Osteoblast (primary cell): ENCODE data around the gene SMIM11. TPM values are rescaled to one million over a fixed set of nuclear protein-coding genes. Genes with fewer than 3 reads are reported as not detected.

Experiments used
- DNase-seq: peaks from one replicate; pipeline ENCODE4 v3.0.0; 2011; ENCODE audit warnings: low spot score, mixed read lengths; ENCODE audit not compliant: insufficient read length; ENCODE audit errors: missing footprints
- H2AFZ ChIP-seq: 2 replicates; pipeline ENCODE4 v1.6.0; 2011; ENCODE audit warnings: mild to moderate bottlenecking, low read length
- H3K27ac ChIP-seq: 2 replicates; pipeline ENCODE4 v1.5.1; 2011; ENCODE audit warnings: mild to moderate bottlenecking, low read depth, low read length, moderate library complexity
- H3K27me3 ChIP-seq: 2 replicates; pipeline ENCODE4 v1.6.0; 2012; ENCODE audit warnings: mild to moderate bottlenecking, control low read depth, inconsistent platforms, low read length, moderate library complexity; ENCODE audit not compliant: insufficient read depth
- H3K36me3 ChIP-seq: 2 replicates; pipeline ENCODE4 v1.5.1; 2011; ENCODE audit warnings: mild to moderate bottlenecking, low read length, control low read depth, moderate library complexity; ENCODE audit not compliant: insufficient read depth
- H3K4me1 ChIP-seq: 2 replicates; pipeline ENCODE4 v1.5.1; 2011; ENCODE audit warnings: mild to moderate bottlenecking, low read length, control low read depth, moderate library complexity; ENCODE audit not compliant: insufficient read depth
- H3K4me2 ChIP-seq: 2 replicates; pipeline ENCODE4 v1.6.0; 2011; ENCODE audit warnings: mild to moderate bottlenecking, low read length; ENCODE audit not compliant: insufficient read depth
- H3K4me3 ChIP-seq: fragments of 200-600 bp; sonication (generic); 3 replicates; pipeline ENCODE4 v1.5.1; 2012; ENCODE audit warnings: mild to moderate bottlenecking, low read length, inconsistent platforms; ENCODE audit not compliant: insufficient read depth
- H3K79me2 ChIP-seq: 2 replicates; pipeline ENCODE4 v1.6.0; 2012; ENCODE audit warnings: mild to moderate bottlenecking, low read length, control low read depth, inconsistent platforms; ENCODE audit not compliant: insufficient read depth
- H3K9me3 ChIP-seq: 2 replicates; pipeline ENCODE4 v1.5.1; 2011; ENCODE audit warnings: low read depth, low read length, control low read depth
- H4K20me1 ChIP-seq: 2 replicates; pipeline ENCODE4 v1.6.0; 2012; ENCODE audit warnings: mild to moderate bottlenecking, low read length, control low read depth; ENCODE audit not compliant: insufficient read depth
- CTCF ChIP-seq: IDR thresholded peaks from 2 replicates; pipeline ENCODE4 v1.5.1; 2011; ENCODE audit warnings: mild to moderate bottlenecking, low read depth, low read length, moderate library complexity; ENCODE audit errors: extremely low read depth
- total RNA-seq: library from RNA; depleted of rRNA; stranded (reverse); fragments of >200 nt; gene quantifications from 2 replicates; pipeline ENCODE4 v1.2.3, GENCODE V29; 2012

SMIM11 gene
- total RNA-seq, 1 donor = 18.5 TPM

DNA sequence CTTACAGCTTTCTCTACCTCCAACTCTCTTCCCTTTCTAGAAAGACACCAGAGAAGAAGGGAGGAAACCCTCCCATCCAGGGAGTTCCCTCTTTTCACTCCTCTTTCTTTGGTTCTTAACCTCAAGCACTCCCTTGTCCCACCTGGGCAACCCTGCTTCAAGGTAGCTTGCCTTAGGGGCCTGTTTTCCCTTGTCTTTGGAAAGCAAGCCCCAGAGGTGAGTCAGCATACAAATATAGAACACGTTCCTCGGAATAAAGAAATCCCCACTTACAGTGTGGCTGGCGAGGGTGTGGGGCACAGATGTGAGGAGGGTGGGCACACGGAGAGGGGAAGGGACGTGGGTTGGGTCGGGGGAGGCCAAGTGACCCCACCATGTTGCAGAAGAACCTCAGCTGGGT lies 37.6 kb upstream of the SMIM11 start:
- no peaks in the 10 kb centered on the region for H3K79me2 ChIP-seq
- DNase-seq = peak; percentile 43
- no peak overlapping the region for H3K4me3 ChIP-seq
- H3K4me2 ChIP-seq = no peak overlapping the region
- peaks cover 28% of the 10 kb centered on the region for H3K4me1 ChIP-seq
- no peaks in the 10 kb centered on the region for H3K9me3 ChIP-seq
- no peaks in the 10 kb centered on the region for H4K20me1 ChIP-seq
- no peak for TF ChIP-seq CTCF
- no peak overlapping the region for H2AFZ ChIP-seq
- no peaks in the 10 kb centered on the region for H3K36me3 ChIP-seq
- H3K27ac ChIP-seq = no peak overlapping the region
- peaks cover 7% of the 10 kb centered on the region for H3K27me3 ChIP-seq

DNA sequence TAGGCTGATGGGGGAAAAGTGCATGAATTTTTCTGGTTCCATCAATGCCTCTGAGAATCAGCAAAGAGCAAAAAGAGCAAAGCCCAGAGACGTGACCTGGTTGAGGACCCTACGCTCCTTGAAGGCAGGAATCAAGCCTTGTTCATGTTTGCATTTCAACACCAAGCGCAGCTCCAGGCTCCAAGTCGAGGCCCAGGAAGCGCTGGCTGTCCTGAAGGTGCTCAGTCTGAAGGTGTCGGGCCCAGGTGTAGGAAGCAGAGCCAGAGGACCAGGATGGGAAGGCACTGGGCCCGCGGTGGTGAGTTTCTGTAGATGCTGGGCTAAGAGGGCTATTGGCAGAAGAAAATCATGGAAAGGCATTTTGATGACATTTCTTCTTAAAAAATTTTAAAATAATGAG lies 37.1 kb upstream of the SMIM11 start:
- no peaks in the 10 kb centered on the region for H3K9me3 ChIP-seq
- H3K79me2 ChIP-seq = no peaks in the 10 kb centered on the region
- no peak for TF ChIP-seq CTCF
- H3K4me2 ChIP-seq = no peak overlapping the region
- peaks cover 7% of the 10 kb centered on the region for H3K27me3 ChIP-seq
- H3K4me3 ChIP-seq = no peak overlapping the region
- peaks cover 23% of the 10 kb centered on the region for H3K4me1 ChIP-seq
- no peak overlapping the region for H2AFZ ChIP-seq
- H3K36me3 ChIP-seq = no peaks in the 10 kb centered on the region
- no peak for DNase-seq
- no peak overlapping the region for H3K27ac ChIP-seq
- H4K20me1 ChIP-seq = no peaks in the 10 kb centered on the region

- H3K36me3 ChIP-seq = no peaks in the 10 kb centered on the region
- no peak overlapping the region for H3K27ac ChIP-seq
- no peak overlapping the region for H2AFZ ChIP-seq
- H3K79me2 ChIP-seq = no peaks in the 10 kb centered on the region
- peaks cover 17% of the 10 kb centered on the region for H3K4me1 ChIP-seq
- H3K27me3 ChIP-seq = peaks cover 7% of the 10 kb centered on the region
- no peaks in the 10 kb centered on the region for H3K9me3 ChIP-seq
- DNase-seq = no peak
- TF ChIP-seq CTCF = no peak
- H4K20me1 ChIP-seq = no peaks in the 10 kb centered on the region
- no peak overlapping the region for H3K4me2 ChIP-seq
- H3K4me3 ChIP-seq = no peak overlapping the region
Measured at GRCh38 chr21:34340061-34340460, 35.2 kb upstream of the SMIM11 start.

- no peak for DNase-seq
- no peak overlapping the region for H3K4me2 ChIP-seq
- H3K36me3 ChIP-seq = no peaks in the 10 kb centered on the region
- H3K79me2 ChIP-seq = no peaks in the 10 kb centered on the region
- H3K9me3 ChIP-seq = no peaks in the 10 kb centered on the region
- peaks cover 11% of the 10 kb centered on the region for H3K4me1 ChIP-seq
- H4K20me1 ChIP-seq = no peaks in the 10 kb centered on the region
- H3K27me3 ChIP-seq = peaks cover 12% of the 10 kb centered on the region
- H2AFZ ChIP-seq = no peak overlapping the region
- no peak overlapping the region for H3K4me3 ChIP-seq
- no peak overlapping the region for H3K27ac ChIP-seq
- TF ChIP-seq CTCF = no peak
Measured at GRCh38 chr21:34342476-34342875, 32.8 kb upstream of the SMIM11 start.
